Right lung (tissue), 5 donors: ENCODE results near the gene ROBO1. TPM values are rescaled to one million over a fixed set of nuclear protein-coding genes. Genes with fewer than 3 reads are reported as not detected.

Experiments used
- DNase-seq, 2 donors: peaks; one replicate each; pipeline ENCODE4 v3.0.0-alpha.2; 2013
- polyA plus RNA-seq, 5 donors: library from polyadenylated mRNA; unstranded; fragments of 120-200 nt; gene quantifications; one replicate each; pipeline versions ENCODE4 v1.2.1 to v1.2.3, GENCODE V29; 2013; ENCODE audit warnings: inconsistent platforms in 1 of 5, low replicate concordance in 1 of 5; ENCODE audit not compliant: insufficient read length in 5 of 5, insufficient read depth in 1 of 5

ROBO1 gene
- polyA plus RNA-seq, 5 donors = 63.3 to 139 (median 102) TPM

DNA sequence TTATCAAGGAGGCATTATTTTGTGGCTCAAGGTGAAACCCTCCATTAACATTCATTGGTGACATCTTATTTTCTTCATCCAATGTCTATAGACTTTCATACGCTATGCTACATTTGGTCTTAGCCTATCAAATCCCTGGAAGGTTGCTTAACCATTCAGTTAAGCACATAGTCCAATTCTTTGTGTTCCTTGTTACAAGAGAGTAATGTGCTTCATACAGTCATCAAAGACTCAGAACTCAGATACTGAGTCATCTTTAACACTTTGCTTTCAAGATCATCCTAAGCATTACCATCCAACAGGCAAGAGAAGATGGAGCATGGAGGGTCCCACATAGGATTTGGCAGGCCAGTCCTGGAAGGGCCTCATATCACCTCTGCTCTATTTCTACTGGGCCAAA, 1202.1 kb downstream of the ROBO1 start:
- no peak for DNase-seq

DNA sequence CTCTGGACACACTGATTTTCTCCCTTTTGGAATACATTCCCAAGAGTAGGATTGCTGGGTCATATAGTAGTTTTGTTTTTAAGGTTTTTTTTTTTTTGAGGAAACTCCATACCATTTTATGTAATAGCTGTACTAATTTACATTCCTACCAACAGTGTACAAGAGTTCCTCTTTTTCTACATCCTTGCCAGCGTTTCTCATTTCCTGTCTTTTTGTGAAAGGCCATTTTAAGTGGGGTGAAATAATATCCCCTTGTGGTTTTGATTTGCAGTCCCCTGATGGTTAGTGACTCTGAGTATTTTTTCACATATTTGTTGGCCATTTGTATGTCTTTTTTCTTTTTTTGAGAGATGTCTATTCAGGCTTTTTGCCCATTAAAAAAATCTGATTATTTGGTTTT, 1205.5 kb downstream of the ROBO1 start:
- DNase-seq = no peak
